Tibial nerve (tissue), 4 donors: Measurements from ENCODE around the gene IFFO2. TPM values are rescaled to one million over a fixed set of nuclear protein-coding genes. Genes with fewer than 3 reads are reported as not detected.

Experiments used
- DNase-seq, 2 donors: peaks; one replicate each; pipeline ENCODE4 v3.0.0-alpha.2; 2019; ENCODE audit warnings: low spot score in 2 of 2
- H3K27ac ChIP-seq, 4 donors: fragments of 200-600 bp; sonication (generic) in 3 of 4; one replicate each; pipeline ENCODE4 v1.5.1; 2017 to 2019; ENCODE audit warnings: mild to moderate bottlenecking in 1 of 4
- H3K27me3 ChIP-seq, 2 donors: fragments of 200-600 bp; sonication (generic) in 1 of 2; one replicate each; pipeline versions ENCODE4 v1.5.1 to v1.6.0; 2017 to 2019
- H3K36me3 ChIP-seq, 3 donors: fragments of 200-600 bp; sonication (generic); one replicate each; pipeline ENCODE4 v1.5.1; 2018 to 2019
- H3K4me1 ChIP-seq, 4 donors: fragments of 200-600 bp; sonication (generic) in 3 of 4; one replicate each; pipeline ENCODE4 v1.5.1; 2017 to 2019
- H3K4me3 ChIP-seq, 4 donors: fragments of 200-600 bp; sonication (generic) in 3 of 4; one replicate each; pipeline ENCODE4 v1.5.1; 2017 to 2019; ENCODE audit warnings: mild to moderate bottlenecking in 1 of 4, moderate library complexity in 1 of 4
- H3K9me3 ChIP-seq, 4 donors: fragments of 200-600 bp; sonication (generic) in 3 of 4; one replicate each; pipeline ENCODE4 v1.5.1; 2017 to 2019
- CTCF ChIP-seq, 5 experiments: fragments of 200-600 bp in 3 of 5; fragments of 450-650 bp in 2 of 5; sonication (generic) in 3 of 5; IDR thresholded peaks; one replicate each; pipeline ENCODE4 v1.5.1; 2016 to 2019; ENCODE audit warnings: antibody characterized with exemption in 5 of 5, mild to moderate bottlenecking in 3 of 5, moderate library complexity in 2 of 5
- EP300 ChIP-seq, 2 donors: sonication (generic); formaldehyde crosslinking; IDR thresholded peaks; one replicate each; pipeline ENCODE4 v1.6.1; 2017; ENCODE audit warnings: antibody characterized with exemption in 2 of 2, mild to moderate bottlenecking in 1 of 2
- POLR2A ChIP-seq, 2 donors: fragments of 450-650 bp; IDR thresholded peaks; one replicate each; pipeline ENCODE4 v1.6.1; 2017; ENCODE audit warnings: antibody characterized with exemption in 2 of 2, mild to moderate bottlenecking in 2 of 2, moderate library complexity in 2 of 2
- WGBS, 2 donors: methylation state at CpG; one replicate each; pipeline ENCODE4 v1.1.5; 2018; 5-methylcytosine and 5-hydroxymethylcytosine counted together
- total RNA-seq, 4 donors: library from RNA; depleted of rRNA; stranded (reverse); fragments of >200 nt; gene quantifications; one replicate each; pipeline ENCODE4 v1.1.0, GENCODE V29; 2016

The IFFO2 gene
- total RNA-seq, 4 donors from 2014 or later, result 3.6 to 19.2 (median 9.2) TPM

- WGBS, 2 donors, result 79 to 81% methylated on average over 9 to 16 of the region's 16 CpGs
- Histone ChIP-seq H3K4me3 (peak overlapping the region in 1 of 4 donors; percentile 11), H3K27me3 (no peaks in the 10 kb centered on the region), H3K36me3 (no peaks in the 10 kb centered on the region), H3K4me1 (peaks cover 0 to 55% (median 41%) of the 10 kb centered on the region in 4 donors), H3K27ac (peak overlapping the region in 3 of 4 donors; percentile 73 to 81 (median 74)), H3K9me3 (no peaks in the 10 kb centered on the region)
- TF ChIP-seq EP300 (IDR thresholded peaks at IDR 0.05), result no peak
- no peak for TF ChIP-seq CTCF (IDR thresholded peaks at IDR 0.05)
- TF ChIP-seq POLR2A (IDR thresholded peaks at IDR 0.05), result no peak
- DNase-seq, result no peak
Observed at GRCh38 chr1:18927082-18927653, 29.3 kb downstream of the IFFO2 start.

- Histone ChIP-seq H3K27ac (peak overlapping the region in 3 of 4 donors; percentile 73 to 81 (median 74)), H3K36me3 (no peaks in the 10 kb centered on the region), H3K9me3 (no peaks in the 10 kb centered on the region), H3K4me1 (peaks cover 0 to 62% (median 48%) of the 10 kb centered on the region in 4 donors), H3K4me3 (peak overlapping the region in 1 of 4 donors; percentile 11), H3K27me3 (no peaks in the 10 kb centered on the region)
- WGBS, 2 donors, result 42 to 47% methylated on average over 8 to 13 of the region's 13 CpGs
- DNase-seq, result no peak
- no peak for TF ChIP-seq EP300 (IDR thresholded peaks at IDR 0.05)
- TF ChIP-seq POLR2A (IDR thresholded peaks at IDR 0.05), result no peak
- no peak for TF ChIP-seq CTCF (IDR thresholded peaks at IDR 0.05)
Observed at GRCh38 chr1:18926315-18927081, 30.0 kb downstream of the IFFO2 start.

GRCh38 chr1:18925279-18925678 is 31.2 kb downstream of the IFFO2 start:
- 93 to 94% methylated on average over 9 of the region's 9 CpGs for WGBS, 2 donors
- Histone ChIP-seq H3K27ac (no peak overlapping the region), H3K9me3 (no peaks in the 10 kb centered on the region), H3K4me1 (peaks cover 0 to 65% (median 48%) of the 10 kb centered on the region in 4 donors), H3K36me3 (peaks cover 0 to 6% (median 0%) of the 10 kb centered on the region in 3 donors), H3K4me3 (no peak overlapping the region), H3K27me3 (no peaks in the 10 kb centered on the region)
- no peak for DNase-seq
- no peak for TF ChIP-seq POLR2A (IDR thresholded peaks at IDR 0.05)
- no peak for TF ChIP-seq CTCF (IDR thresholded peaks at IDR 0.05)
- no peak for TF ChIP-seq EP300 (IDR thresholded peaks at IDR 0.05)

GRCh38 chr1:18924221-18924691 is 32.2 kb downstream of the IFFO2 start:
- no peak for TF ChIP-seq POLR2A (IDR thresholded peaks at IDR 0.05)
- TF ChIP-seq EP300 (IDR thresholded peaks at IDR 0.05), result no peak
- no peak for TF ChIP-seq CTCF (IDR thresholded peaks at IDR 0.05)
- Histone ChIP-seq H3K36me3 (peaks cover 0 to 12% (median 0%) of the 10 kb centered on the region in 3 donors), H3K9me3 (no peaks in the 10 kb centered on the region), H3K4me1 (peaks cover 0 to 62% (median 48%) of the 10 kb centered on the region in 4 donors), H3K27me3 (no peaks in the 10 kb centered on the region), H3K4me3 (no peak overlapping the region), H3K27ac (peak overlapping the region in 2 of 4 donors; percentile 91 to 95)
- WGBS, 2 donors, result 54 to 62% methylated on average over 11 of the region's 11 CpGs
- DNase-seq, result no peak

GRCh38 chr1:18923756-18924211 is 32.7 kb downstream of the IFFO2 start:
- WGBS, 2 donors, result 43 to 51% methylated on average over 12 to 14 of the region's 14 CpGs
- Histone ChIP-seq H3K4me1 (peaks cover 0 to 62% (median 46%) of the 10 kb centered on the region in 4 donors), H3K36me3 (peaks cover 0 to 12% (median 0%) of the 10 kb centered on the region in 3 donors), H3K27ac (peak overlapping the region in 2 of 4 donors; percentile 91 to 95), H3K9me3 (no peaks in the 10 kb centered on the region), H3K4me3 (no peak overlapping the region), H3K27me3 (no peaks in the 10 kb centered on the region)
- no peak for TF ChIP-seq POLR2A (IDR thresholded peaks at IDR 0.05)
- no peak for TF ChIP-seq CTCF (IDR thresholded peaks at IDR 0.05)
- no peak for TF ChIP-seq EP300 (IDR thresholded peaks at IDR 0.05)
- no peak for DNase-seq
